Muscle layer of colon (tissue), 2 donors: ENCODE results near the gene CCL18.

Experiments
- H3K27ac ChIP-seq: one replicate; pipeline ENCODE4 v1.7.0; 2013; ENCODE audit warnings: low read depth, mild to moderate bottlenecking, low read length, moderate library complexity
- H3K27me3 ChIP-seq, 2 donors: one replicate each; pipeline ENCODE4 v1.7.0; 2013; ENCODE audit warnings: low read length in 2 of 2, mild to moderate bottlenecking in 2 of 2; ENCODE audit not compliant: insufficient read depth in 2 of 2, control insufficient read depth in 1 of 2
- H3K36me3 ChIP-seq: one replicate; pipeline ENCODE4 v1.7.0; 2013; ENCODE audit warnings: mild to moderate bottlenecking, low read length; ENCODE audit not compliant: insufficient read depth
- H3K4me1 ChIP-seq: one replicate; pipeline ENCODE4 v1.7.0; 2013; ENCODE audit warnings: mild to moderate bottlenecking, low read length; ENCODE audit not compliant: insufficient read depth
- H3K4me3 ChIP-seq, 2 donors: one replicate each; pipeline ENCODE4 v1.7.0; 2013; ENCODE audit warnings: low read length in 2 of 2, low read depth in 1 of 2, mild to moderate bottlenecking in 1 of 2, moderate library complexity in 1 of 2
- H3K9ac ChIP-seq: one replicate; pipeline ENCODE4 v1.7.0; 2013; ENCODE audit warnings: low read length
- H3K9me3 ChIP-seq: one replicate; pipeline ENCODE4 v1.7.0; 2013; ENCODE audit warnings: mild to moderate bottlenecking, low read length
- donor health status: abdominal sarcoma.
- donor health status: Adenocarcinoma of cecum.

The CCL18 gene

DNA sequence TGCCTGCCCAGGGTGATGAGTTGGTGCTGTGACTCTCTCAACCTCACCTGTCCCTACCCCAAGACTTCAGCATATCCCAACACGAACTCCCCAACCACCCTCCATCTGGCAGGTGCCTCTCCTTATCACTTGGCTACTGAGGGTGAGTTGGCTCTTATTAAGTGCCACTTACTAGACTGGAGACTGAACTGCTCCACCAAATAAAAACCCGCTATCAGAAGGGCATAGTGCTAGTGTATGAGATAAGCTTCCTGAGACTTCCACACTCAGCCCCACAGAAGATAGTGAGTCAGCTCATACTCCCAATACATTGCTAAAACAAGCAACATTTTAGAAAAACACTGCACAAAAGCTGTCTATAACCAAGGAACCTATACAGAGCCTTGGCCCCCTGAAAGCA lies 16.0 kb upstream of the CCL18 start:
- peaks cover 6% of the 10 kb centered on the region for H3K9me3 ChIP-seq
- no peaks in the 10 kb centered on the region for H3K36me3 ChIP-seq
- no peaks in the 10 kb centered on the region for H3K27me3 ChIP-seq
- no peaks in the 10 kb centered on the region for H3K4me1 ChIP-seq
- no peak overlapping the region for H3K27ac ChIP-seq
- H3K9ac ChIP-seq = no peak overlapping the region
- no peak overlapping the region for H3K4me3 ChIP-seq

GRCh38 chr17:36049643-36050042 lies 14.4 kb upstream of the CCL18 start:
- H3K36me3 ChIP-seq = no peaks in the 10 kb centered on the region
- H3K4me1 ChIP-seq = no peaks in the 10 kb centered on the region
- H3K4me3 ChIP-seq = no peak overlapping the region
- no peak overlapping the region for H3K27ac ChIP-seq
- peaks cover 6% of the 10 kb centered on the region for H3K9me3 ChIP-seq
- no peak overlapping the region for H3K9ac ChIP-seq
- H3K27me3 ChIP-seq = no peaks in the 10 kb centered on the region

GRCh38 chr17:36055171-36055570 lies 8.9 kb upstream of the CCL18 start:
- Histone ChIP-seq H3K27ac (no peak overlapping the region), H3K4me3 (no peak overlapping the region), H3K27me3 (no peaks in the 10 kb centered on the region), H3K4me1 (no peaks in the 10 kb centered on the region), H3K9ac (no peak overlapping the region), H3K36me3 (no peaks in the 10 kb centered on the region), H3K9me3 (peaks cover 6% of the 10 kb centered on the region)

DNA sequence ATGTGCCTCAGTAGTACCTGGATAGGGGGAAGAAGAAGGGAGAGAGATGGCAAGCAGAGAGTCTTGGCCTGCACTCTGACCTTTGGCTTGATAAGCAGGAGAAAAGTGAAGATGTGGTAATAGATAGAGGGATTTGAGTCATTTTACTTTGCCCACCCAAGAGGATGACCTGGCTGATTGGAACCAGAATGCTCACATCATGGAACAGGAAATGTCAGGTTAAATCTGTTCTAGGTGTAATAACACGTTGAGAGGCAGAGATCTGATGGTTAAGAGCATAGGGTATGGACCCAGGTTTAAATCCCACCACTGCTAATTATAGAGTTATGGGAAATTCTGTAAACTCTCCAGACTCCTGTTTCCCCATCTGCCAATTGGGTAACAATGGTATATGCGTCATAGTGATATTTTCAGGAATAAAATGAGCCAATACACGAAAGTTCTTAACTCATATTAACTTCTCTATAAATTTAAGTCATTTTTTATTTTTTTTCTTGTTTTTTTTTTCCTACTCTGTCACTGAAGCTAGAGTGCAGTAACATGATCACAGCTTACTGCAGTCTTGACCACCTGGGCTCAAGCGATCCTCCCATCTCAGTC lies 8.1 kb upstream of the CCL18 start:
- Histone ChIP-seq H3K9me3 (peaks cover 4% of the 10 kb centered on the region), H3K27me3 (no peaks in the 10 kb centered on the region), H3K27ac (no peak overlapping the region), H3K9ac (no peak overlapping the region), H3K4me1 (no peaks in the 10 kb centered on the region), H3K36me3 (no peaks in the 10 kb centered on the region), H3K4me3 (no peak overlapping the region)

GRCh38 chr17:36057911-36058310 lies 6.2 kb upstream of the CCL18 start:
- no peak overlapping the region for H3K27ac ChIP-seq
- no peaks in the 10 kb centered on the region for H3K36me3 ChIP-seq
- H3K9ac ChIP-seq = no peak overlapping the region
- no peaks in the 10 kb centered on the region for H3K9me3 ChIP-seq
- H3K4me1 ChIP-seq = no peaks in the 10 kb centered on the region
- no peaks in the 10 kb centered on the region for H3K27me3 ChIP-seq
- H3K4me3 ChIP-seq = no peak overlapping the region

- Histone ChIP-seq H3K27me3 (no peaks in the 10 kb centered on the region), H3K9ac (no peak overlapping the region), H3K4me1 (no peaks in the 10 kb centered on the region), H3K36me3 (no peaks in the 10 kb centered on the region), H3K27ac (no peak overlapping the region), H3K9me3 (no peaks in the 10 kb centered on the region), H3K4me3 (no peak overlapping the region)
Measured at GRCh38 chr17:36059406-36059805, 4.7 kb upstream of the CCL18 start.

- Histone ChIP-seq H3K27ac (no peak overlapping the region), H3K4me1 (no peaks in the 10 kb centered on the region), H3K9ac (no peak overlapping the region), H3K36me3 (no peaks in the 10 kb centered on the region), H3K27me3 (no peaks in the 10 kb centered on the region), H3K9me3 (no peaks in the 10 kb centered on the region), H3K4me3 (no peak overlapping the region)
Measured at GRCh38 chr17:36060816-36061215, 3.3 kb upstream of the CCL18 start.

DNA sequence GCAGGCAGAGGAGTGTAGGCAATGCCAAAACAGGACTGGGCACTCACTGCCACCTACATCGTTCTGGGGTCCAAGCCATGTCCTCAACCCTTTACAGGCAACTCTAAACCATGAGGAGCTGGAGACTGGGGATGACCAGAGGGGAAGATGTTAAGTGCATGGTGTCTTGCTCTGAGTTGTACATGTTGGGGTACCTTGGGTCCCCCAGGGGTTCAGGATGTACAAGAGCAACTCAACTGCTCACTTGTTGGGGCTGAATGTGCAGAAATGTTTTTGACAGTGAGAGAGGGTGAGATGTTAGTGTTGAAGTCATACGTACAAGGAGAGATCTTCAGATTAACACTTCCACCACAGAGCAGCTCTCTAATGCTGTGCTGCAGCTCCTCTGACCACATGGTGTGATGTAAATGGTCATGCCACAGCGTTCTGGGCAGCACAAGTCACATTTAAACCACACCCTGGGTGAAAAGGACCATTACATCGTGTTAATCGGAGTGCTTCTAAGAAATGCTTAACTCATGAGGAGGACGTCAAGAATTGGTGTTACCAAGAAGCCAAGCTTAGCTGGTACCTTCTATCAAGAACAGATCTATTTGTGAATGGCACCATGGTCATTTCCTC lies 2.4 kb downstream of the CCL18 start:
- H3K27me3 ChIP-seq = no peaks in the 10 kb centered on the region
- H3K4me3 ChIP-seq = no peak overlapping the region
- H3K27ac ChIP-seq = no peak overlapping the region

GRCh38 chr17:36068524-36068923 lies 4.5 kb downstream of the CCL18 start:
- Histone ChIP-seq H3K4me3 (no peak overlapping the region), H3K4me1 (no peaks in the 10 kb centered on the region), H3K36me3 (no peaks in the 10 kb centered on the region), H3K9me3 (no peaks in the 10 kb centered on the region), H3K27ac (no peak overlapping the region), H3K9ac (no peak overlapping the region), H3K27me3 (no peaks in the 10 kb centered on the region)

More for the DNA sequence above, 2.4 kb downstream of the CCL18 start:
- H3K36me3 ChIP-seq = no peaks in the 10 kb centered on the region
- no peak overlapping the region for H3K9ac ChIP-seq
- no peaks in the 10 kb centered on the region for H3K9me3 ChIP-seq
- no peaks in the 10 kb centered on the region for H3K4me1 ChIP-seq

DNA sequence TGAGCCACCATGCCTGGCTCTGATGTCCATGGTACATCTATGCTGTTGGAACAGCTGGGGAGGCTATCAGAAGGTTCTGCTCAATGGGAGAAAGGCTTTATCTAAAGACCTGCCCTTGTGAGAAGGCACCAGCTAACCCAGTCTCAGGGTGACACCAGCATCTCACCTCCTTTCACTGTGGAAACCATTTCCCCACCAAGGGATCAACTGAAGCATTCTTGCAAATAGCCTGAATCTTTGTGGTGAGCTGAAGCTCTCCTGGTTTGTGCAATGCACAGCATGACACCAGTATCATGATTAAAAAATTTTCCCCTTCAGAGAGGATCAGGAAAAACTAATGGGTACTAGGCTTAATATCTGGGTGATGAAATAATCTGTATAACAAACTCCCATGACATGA lies 5.1 kb downstream of the CCL18 start:
- H3K9ac ChIP-seq = no peak overlapping the region
- no peak overlapping the region for H3K27ac ChIP-seq
- no peak overlapping the region for H3K4me3 ChIP-seq
- no peaks in the 10 kb centered on the region for H3K9me3 ChIP-seq
- no peaks in the 10 kb centered on the region for H3K4me1 ChIP-seq
- H3K27me3 ChIP-seq = no peaks in the 10 kb centered on the region
- H3K36me3 ChIP-seq = no peaks in the 10 kb centered on the region

DNA sequence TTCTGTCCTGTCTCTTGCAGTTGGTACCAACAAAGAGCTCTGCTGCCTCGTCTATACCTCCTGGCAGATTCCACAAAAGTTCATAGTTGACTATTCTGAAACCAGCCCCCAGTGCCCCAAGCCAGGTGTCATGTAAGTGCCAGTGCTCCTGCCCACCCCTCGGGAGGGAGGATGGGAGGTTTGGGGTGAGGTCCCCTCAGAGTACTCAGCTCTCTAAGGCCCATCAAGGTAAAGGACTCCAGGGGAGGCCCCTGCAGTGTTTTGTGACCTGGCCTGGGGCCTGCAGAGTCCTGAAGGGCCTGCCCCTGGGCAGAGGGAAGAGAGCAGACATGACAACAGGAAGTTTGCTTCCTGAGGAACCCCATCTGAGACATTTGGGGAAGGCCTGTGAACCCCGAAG lies 6.4 kb downstream of the CCL18 start:
- H3K27me3 ChIP-seq = no peaks in the 10 kb centered on the region
- H3K9me3 ChIP-seq = no peaks in the 10 kb centered on the region
- H3K27ac ChIP-seq = no peak overlapping the region
- no peaks in the 10 kb centered on the region for H3K4me1 ChIP-seq
- no peak overlapping the region for H3K9ac ChIP-seq
- no peaks in the 10 kb centered on the region for H3K36me3 ChIP-seq
- no peak overlapping the region for H3K4me3 ChIP-seq

DNA sequence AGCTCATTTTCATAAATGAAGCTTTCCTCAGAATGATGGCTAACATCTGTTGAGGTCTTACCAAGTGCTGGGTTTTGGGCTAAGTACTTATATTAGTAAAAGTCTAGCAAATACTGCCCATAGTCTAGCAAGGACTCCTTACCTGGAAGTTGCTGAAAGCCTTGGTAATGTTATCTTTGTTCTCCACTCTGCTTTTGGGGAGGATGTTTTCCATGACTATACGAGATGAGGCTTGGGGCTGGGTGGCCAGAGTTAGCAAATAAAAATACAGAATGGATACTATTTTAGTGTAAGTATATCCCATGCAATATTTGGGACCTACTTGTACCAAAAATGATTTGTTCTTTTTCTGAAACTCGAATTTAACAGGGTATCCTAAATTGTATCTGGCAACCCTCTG lies 7.7 kb downstream of the CCL18 start:
- H3K4me3 ChIP-seq = no peak overlapping the region
- no peak overlapping the region for H3K27ac ChIP-seq
- H3K9ac ChIP-seq = no peak overlapping the region
- no peaks in the 10 kb centered on the region for H3K36me3 ChIP-seq
- no peaks in the 10 kb centered on the region for H3K27me3 ChIP-seq
- H3K4me1 ChIP-seq = no peaks in the 10 kb centered on the region
- no peaks in the 10 kb centered on the region for H3K9me3 ChIP-seq
